Measurements from ENCODE around the gene WSB2.
A peak's percentile ranks its signal among the peaks of the same experiment; 100 is the strongest.

WSB2 gene

DNA sequence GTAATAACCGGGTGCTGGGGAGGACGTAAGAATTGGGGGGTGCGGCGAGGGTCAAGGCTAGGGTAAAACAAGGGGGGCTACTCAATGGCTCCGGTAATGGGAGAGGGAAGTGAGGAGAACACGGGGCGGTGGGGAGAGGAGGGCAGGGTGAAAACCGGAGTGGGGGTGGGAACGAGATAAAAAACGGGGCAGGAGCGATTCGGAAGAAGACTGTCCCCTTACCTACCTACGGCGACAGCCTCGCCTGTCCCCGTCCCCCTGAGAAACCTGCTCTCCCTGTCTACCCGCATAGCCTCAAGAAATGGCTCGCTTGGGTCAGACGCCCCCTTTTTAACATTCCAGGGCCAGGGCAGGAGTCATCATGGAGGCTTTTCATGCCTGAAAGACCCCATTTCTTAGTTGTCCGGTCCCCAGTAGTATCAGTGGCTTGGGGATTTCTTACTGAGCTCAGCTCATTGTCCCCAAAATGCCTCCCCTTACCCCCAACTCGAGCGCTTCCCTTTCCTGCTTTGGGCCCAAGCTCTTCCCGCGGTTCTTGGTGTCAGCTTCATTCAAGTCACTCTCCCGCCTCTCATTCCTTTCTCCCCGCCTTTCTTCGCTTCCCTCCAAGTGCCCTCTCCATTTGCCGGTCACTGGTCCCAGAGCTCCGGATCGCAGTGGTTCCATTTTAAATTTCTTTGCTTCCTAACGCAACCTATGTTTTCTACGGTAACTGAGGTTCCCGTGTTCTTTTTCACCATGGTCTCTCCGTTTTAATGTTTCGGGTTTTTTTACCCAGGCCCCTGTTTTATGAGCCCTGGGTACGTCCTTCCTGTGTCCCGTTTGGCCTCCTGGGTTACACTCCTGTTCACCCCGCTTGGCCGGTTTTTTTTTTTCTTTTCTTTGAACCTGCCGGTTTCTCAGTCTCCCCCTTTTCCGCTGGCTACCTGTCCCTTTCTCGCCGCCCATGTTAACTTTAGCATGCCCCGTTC, 1.2 kb upstream of the WSB2 start:
- DNase-seq = peak; percentile 66

DNA sequence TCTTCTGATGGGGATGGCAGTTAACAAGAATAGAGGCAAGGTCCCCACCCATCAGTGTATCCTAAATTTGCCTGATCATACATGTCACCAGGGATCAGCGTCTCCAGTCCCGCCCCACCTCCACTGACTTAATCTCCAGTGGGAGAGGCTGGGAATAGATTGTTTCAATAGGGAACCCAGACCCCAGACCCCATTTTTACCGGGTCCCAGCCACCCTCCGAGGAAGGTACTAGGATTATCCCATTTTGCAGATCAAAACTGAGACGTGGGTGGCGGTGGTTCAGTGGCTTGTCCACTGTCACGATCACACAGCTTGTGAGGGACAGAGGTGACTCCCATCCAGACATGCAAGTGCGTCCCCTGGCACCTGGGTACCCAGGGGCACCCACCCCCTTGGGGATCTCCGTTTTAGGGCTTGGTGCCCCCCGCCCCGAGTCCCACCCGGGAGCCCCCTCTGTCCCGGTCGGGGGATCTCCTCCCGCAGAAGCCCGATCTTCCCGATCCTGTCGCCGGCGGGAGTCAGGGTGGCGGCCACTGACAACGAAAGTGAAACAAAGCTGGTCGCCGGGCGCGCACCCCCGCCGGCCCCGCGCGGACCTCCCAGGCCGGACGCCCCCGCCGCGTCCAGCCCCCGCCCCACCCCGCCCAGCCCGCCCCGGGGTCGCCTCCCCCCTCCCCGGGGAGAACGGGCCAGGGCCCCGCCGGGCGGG, 523 bp downstream of the WSB2 start:
- DNase-seq = peak; percentile 21

DNA sequence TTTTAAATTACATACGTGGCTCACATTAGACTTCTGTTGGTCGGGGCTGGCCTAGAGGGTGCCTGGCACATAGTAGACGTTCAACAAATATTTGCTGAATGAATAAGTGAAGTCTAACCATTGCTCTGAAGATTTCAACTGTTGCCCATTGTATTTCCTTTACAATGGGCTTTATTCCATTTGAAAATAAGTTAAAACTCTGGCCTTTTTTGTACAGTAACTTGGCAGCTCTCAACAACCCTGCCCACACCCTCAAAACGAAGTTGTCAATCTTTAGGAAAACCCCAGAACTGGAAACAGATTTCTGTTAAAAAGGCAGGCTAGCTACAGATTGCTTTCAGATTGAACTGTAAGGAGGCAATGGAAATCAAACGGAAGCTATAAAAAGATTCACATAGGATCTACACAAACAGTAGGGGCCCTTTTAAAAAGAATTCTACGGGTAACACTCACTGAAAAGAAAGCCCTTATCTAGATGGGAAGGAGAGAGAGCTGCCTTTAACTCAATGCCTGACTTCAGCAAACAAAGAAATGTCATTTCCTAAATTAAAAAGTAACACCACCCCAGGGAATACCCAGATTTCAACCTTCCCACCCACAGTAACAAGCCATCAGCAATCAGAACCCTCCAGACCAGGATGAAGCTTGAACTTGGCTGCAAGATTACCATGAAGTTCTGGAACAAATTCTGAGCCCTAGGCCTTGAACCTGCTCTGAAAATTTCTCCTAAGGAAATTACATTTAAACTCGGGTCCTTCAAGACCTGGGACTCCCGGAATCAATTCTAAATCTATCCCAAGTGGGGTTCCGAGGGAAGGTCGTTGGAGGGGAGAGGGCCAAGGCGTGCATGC, 1.4 kb downstream of the WSB2 start:
- DNase-seq = no peak

DNA sequence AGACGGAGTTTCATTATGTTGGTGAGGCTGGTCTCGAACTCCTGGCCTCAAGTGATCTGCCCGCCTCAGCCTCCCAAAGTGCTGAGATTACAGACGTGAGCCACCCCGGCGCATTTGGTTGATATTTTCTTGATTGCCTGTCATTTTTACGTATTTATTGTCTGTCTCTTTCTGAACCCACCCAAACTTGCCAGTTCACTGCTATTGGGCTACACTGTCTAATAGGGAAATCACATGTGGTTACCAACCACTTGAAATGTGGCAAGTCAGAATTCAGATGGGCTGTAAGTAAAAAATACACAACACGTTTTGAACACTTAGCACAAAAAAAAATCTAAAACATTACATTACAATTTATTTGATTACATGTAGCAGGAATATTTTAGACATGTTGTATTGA, 2.1 kb downstream of the WSB2 start:
- no peak for DNase-seq

DNA sequence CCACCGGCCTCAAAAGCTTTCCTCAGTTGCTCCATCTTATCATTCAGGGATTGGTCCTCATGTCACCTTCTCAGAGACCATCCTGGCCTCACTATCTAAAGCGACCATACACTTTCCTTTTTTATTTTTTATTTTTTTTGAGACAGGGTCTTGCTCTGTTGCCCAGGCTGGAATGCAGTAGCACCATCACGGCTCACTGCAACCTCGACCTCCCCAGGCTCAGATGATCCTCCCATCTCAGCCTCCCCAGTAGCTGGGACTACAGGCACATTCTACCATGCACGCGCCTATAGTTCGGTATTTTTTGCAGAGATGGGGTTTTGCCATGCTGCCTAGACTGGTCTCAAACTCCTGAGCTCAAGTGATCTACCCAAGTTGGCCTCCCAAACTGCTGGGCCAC, 2.8 kb downstream of the WSB2 start:
- DNase-seq = no peak

DNA sequence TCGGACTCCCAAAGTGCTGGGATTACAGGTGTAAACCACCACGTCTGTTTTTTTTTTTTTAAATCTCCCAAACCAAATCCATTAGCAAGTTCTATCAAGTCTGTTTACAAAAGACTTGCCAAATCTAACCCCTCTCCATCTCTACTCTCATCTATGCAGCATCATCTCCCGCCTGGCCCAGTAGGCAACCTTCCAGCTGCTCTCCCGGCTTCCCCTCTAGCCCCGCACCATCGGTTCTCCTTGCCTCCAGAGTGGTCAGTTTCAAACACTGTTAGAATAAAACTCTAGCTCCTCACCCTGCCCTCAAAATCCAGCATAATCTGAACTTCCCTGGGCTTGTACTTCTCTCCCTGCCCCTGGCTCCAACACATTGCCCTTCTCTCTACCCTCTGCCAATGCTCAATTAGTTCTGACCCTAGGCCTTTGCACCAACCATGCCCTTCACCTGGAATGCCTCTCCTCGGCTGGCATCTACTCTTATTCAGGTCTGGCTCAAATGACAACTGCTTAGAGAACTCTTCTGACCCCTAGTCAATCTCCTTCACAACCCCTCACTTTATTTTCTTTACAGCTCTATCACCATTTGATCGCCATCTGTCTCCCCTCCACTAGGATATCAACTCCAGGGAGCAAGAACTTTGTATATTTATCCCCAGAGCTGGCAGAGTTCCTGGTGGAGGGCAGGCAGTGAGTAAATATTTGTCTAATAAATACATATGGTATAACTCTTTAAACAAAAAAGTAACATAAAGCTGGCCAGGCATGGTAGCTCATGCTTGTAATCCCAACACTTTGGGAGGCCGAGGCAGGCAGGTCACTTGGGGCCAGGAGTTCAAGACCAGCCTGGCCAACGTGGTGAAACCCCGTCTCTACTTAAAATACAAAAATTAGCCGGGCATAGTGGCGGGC, 4.9 kb downstream of the WSB2 start:
- DNase-seq = no peak

DNA sequence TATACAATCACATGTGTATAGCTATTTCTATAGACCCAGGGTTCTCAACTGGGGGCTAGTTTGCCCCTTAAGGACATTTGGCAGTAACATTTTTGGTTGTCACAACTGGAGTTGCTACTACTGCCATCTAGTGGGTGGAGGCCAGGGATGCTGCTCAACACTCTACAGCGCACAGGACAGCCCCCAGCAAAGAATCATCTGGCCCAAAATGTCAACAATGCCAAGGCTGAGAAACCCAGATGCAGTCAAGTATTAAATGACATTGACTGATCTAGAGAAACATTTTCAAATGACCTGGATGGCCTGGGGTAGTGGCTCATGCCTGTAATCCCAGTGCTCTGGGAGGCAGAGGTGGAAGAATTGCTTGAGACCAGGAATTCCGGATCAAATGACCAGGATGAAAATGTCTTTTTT, 5.8 kb downstream of the WSB2 start:
- DNase-seq = peak; percentile 85

DNA sequence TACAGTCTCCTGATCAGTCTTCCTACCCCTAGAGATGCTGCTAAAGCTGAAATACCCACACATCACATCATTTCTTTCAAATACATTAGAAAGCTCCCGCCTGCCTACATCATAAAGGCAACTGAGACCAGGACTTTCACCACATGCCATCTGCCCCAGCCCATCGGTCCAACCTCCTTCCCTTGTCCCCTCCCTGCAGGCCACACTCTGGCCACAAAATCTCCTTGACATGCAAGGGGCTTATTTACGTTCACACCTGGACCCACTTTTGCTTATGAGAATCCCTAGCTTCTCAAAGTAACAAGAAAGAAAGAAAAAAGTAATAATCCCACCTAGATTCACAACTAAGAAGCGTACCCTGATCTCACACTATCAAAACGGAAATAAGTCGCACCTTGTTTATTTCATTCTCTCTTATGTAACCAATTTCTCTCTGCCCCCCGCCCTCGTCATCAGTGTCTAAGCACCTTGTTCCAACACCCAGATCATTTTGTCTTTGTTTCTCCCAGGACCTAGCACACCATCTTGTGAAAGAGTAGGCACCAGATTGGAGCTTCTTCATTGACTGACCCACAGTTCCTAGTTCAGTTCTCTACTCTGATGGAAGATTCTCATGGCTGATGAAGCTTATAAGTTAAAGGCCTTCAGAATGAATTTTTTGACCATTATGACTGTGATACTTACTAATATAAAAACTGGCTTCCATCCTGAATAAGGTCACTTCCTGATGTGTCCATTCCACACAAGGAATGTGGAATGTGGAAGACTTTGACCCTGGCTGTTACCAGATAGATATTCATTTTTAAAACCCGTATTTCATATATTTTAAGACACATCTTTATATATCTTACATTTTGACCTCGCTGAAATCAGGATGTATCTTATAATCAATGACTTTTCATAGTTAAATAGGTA, 7.7 kb downstream of the WSB2 start:
- DNase-seq = no peak

DNA sequence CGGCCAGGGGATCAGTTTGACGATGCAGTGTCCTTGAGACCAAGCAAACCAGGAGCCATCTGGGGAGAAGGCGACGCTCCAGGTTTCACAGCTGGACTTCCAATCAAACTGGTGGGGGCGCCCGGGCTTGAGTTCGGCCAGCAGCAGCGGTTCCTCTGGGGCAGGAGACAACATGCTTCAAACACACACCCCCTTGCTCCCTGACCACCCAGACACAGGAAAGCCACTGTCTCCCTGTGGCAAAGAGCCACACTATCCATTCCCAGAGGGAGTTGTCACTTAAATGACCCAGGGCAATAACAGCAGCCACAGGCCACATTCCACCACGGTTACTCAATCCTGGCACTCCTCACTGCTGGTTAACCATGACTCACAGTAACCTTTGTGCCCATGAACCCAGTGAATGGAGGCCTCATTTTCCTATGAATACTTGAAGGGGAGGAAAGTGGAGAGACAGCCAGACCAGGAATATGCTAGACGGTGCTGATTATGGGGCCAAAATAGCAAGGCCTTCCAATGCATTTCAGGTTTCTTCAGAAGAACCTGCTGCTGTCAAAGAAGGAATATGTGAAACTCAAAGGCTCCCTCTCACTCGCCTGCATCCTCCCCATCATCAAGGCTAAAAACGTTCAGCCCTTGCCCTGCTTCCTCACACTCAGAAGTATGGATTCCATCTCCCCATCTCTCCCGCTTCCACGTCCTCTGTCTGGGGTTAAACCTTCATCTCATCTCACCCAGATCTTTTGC, 8.5 kb downstream of the WSB2 start:
- no peak for DNase-seq

DNA sequence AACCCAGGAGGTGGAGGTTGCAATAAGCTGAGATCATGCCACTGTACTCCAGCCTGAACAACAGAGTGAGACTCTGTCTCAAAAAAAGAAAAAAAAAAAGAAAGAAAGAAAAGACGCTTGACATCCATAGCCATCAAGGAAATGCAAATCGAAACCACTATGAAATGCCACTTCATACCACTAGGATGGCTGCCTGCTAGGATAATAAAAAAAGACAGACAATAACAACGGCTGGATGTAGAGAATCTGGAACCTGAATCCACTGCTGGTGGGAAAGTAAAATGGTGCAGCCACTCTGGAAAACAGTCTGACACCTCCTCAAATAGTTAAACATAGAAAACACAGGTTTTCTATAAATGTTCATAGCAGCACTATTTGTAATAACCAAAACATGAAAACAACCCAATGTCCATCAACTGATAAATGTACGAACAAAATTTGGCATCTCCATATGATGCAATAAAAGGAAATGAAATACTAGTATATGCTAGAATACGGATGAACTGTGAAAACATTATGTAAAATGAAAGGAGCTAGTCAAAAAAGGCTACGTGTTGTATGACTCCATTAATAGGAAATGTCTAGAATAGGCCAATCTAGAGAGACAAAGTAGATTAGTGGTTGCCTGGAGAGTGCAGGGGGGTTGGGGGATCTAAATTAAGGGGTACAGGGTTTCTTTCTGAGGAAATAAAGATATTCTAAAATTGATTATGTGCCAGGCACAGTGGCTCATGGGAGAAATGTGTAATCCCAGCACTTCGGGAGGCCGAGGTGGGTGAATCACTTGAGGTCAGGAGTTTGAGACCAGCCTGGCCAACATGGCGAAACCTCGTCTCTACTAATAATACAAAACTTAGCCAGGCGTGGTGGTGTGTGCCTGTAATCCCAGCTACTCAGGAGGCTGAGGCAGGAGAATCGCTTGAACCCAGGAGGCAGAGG, 9.7 kb downstream of the WSB2 start:
- no peak for DNase-seq

DNA sequence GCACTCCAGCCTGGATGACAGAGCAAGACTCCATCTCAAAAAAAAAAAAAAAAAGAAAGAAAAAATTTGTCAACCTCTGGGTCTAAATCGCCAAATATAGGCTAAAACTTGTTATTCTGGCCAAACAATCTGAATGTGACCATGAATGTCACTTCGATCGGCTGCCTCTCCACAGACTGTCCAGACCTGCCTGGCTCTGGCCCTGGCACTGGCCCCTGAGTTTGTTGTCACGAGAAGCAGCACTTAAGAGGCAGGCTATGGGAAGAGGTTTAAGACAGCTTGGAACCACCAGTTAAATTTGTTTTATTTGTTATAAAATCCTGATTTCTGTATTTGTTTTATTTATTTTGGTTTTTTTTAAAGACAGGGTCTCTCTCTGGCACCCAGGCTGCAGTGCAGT, 14.5 kb downstream of the WSB2 start:
- no peak for DNase-seq

DNA sequence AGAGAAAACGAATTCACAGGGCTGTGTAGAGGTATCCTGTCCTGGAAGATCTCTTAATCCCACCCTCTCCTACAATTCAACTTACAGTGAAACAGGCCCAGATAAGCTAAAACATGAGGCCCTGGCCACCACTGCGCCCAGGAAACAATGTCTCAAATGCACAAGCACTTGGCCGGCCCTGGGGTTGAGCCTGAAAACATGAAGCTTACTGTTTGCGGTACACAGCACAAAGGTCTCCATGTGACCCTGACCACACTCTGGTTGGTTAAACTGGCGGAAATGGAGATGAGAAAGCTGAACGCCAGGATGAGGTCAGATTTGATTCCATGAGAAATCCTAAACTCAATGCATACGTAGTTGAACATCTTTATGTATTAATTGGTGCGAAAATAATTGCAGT, 16.4 kb downstream of the WSB2 start:
- no peak for DNase-seq

DNA sequence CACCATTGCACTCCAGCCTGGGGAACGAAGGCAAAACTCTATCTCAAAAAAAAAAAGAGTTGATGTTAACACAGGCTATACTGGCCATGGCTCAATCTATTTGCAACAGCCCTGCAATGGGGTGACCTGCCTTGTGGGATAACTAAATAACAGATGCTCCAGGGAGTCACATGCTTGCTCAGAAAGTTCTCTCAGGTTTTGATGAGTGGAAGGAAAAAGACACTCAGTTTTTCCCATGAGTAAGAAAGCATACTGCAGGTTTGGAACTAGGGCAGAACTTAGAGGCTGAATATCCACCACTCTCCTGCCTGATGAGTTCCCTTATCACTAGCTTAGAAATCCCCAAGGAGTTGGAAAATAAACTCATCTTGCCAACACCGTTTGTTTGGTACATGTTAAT, 16.9 kb downstream of the WSB2 start:
- no peak for DNase-seq

DNA sequence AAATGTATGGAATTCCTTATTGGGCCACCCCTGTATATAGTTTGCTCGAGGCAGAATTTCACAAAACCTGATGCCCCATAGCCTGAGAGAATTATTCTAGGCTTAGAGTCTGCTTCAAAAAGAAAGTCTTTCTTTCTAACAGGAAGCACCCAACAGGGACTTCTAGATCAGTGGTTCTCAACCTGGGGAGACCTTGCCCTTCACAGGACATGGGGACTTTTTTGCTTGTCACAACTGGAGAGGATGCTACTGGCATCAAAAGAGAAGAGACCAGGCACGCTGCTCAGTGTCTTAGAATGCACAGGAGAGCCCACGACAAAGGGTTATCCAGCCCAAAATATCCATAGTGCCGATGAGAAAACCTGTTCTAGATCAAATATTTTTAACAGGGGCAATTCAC, 18.9 kb downstream of the WSB2 start:
- no peak for DNase-seq

DNA sequence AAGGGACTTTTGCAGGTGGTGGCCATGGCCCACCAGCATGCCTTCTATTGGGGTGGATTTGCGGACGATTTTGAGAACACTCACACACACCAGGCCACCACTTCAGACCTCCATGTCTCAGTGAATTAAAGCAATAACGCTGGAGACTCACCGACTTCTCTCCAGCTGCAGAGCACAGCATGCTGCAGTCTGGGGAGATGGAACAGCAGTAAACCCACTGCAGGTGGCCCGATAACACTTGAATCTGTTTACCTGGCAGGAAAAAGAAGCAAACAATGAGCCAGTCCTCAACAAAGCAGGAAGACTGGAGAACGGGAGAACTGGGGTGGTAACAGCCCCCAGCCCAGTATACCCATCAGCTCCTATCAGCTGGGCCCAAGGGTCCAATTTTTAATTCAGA, 22.8 kb downstream of the WSB2 start:
- DNase-seq = no peak

DNA sequence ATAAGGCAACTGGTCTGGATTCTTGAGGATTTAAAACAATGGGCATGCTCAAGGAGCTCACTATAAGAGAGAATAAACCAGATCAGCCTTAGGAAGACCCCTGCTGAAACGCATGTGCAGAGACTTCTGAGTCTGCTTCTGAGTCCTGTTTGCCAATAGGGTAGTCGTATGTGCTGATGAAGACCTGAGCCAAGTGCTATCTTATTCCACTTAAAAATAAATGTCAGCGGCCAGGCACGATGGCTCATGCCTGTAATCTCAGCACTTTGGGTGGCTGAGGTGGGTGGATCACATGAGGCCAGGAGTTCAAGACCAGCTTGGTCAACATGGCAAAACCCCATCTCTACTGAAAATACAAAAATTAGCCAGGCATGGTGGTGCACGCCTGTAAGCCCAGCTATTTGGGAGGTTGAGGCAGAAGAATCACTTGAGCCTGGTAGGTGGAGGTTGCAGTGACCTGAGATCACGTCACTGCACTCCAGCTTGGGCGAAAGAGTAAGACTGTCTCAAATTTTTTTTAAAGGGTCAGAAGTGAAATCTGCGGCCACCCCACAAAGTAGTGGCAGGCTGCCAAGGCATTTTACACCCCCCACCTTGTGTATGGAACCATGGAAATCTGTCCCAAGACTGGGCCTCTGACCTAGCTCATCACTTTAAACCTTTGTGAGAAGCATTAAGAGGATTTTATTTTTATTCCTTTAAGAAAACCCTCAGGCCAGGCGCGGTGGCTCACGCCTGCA, 24.1 kb downstream of the WSB2 start:
- no peak for DNase-seq

DNA sequence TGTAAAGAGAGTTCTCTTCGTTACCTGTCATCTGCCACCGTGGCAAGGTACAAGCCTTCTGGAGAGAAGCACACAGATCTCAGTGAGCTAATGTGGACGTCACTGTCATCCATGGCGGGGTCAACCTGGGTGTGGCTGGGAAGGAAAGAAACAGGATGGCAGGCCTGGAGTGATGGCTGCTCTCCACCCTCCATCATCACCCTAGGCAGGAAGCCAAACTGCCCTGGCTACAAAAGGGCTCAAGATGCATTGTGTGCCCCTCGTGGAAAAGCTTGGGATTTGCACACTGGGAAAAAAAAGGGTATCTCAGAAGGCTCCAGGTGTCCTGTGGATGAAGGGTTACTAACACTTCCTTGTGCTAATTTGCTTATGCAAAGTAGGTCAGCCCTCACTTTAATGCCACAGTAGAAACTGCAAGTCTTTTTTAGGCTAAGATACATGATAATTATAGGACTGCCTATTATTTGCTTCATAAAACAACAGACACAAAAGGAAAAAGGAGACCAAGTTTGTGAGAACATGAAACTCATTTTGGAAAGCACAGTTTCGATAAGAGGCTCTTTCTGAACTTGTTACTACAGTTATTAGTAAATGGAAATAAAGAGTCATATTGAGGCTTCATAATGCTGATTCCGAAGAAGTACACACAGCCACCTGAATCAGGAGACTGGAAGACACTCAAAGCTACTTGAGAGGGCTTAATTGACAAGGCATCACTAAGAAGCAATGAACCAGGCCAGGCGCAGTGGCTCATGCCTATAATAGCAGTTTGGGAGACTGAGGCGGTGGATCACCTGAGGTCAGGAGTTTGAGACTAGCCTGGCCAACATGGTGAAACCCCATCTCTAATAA, 25.6 kb downstream of the WSB2 start:
- no peak for DNase-seq
